ENCODE measurements around the gene GRAMD1C. TPM values are rescaled to one million over a fixed set of nuclear protein-coding genes. Genes with fewer than 3 reads are reported as not detected.

GRAMD1C gene
- total and polyA plus RNA-seq, 2 donors (not counting 3 experiments of a cell fraction or from before 2014, with no cell fraction given) = 7.0 to 24.0 TPM

DNA sequence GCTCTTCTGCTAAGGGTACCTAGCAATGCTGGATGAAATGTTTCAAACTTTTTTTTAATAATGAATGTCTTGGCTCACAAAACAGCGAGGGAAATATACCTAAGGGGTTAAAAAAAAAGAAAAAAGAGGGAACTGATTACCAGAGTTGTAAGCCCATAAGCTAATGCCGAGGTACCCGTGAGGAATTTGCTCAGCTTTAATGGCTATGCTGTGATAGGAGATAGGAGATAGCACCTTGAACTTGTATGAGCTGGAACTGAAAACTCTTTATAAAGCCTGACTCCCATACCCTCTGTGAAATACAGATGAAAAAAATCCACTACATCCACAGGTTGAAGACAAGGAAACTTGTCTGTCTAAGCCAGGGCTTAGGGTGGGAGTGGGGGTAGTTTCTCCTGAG, 13.9 kb downstream of the GRAMD1C start:
- dilution Hi-C loops (cut with MboI; ENCODE audit: extremely low pct_ligation_motif_present, low sequenced_read_pairs) = no loop called here
- H3K27me3 ChIP-seq (ENCODE audit: control insufficient read depth in 2 of 2, insufficient read depth in 2 of 2, low read length in 2 of 2) = no peaks in the 10 kb centered on the region
- ChIA-PET CTCF (interaction anchor here (1.8 kb wide), 1 partner anchor 14 kb away, joined by 3 read pairs; the partner anchor contains the start of gene GRAMD1C), POLR2A (no interaction called here)
- FAIRE-seq (no peak), DNase-seq (ENCODE audit: low read depth, low spot score) (no peak)
- no peak overlapping the region for H2AFZ ChIP-seq (ENCODE audit: low read depth, low read length)
- no TSS peak for BruUV-seq (replicated peaks)
- H3K79me2 ChIP-seq (ENCODE audit: control insufficient read depth, insufficient read depth, low read length) = no peaks in the 10 kb centered on the region
- H3K9me1 ChIP-seq (replicated peaks; ENCODE audit: control insufficient read depth, extremely low read depth, insufficient read depth, low read length) = no peaks in the 10 kb centered on the region
- intact Hi-C loops (cut with micrococcal nuclease) = no loop called here
- no peak for TF ChIP-seq MYC (IDR thresholded peaks at IDR 0.05; ENCODE audit: low read depth, low read length)
- TF ChIP-seq, protein P1, sequence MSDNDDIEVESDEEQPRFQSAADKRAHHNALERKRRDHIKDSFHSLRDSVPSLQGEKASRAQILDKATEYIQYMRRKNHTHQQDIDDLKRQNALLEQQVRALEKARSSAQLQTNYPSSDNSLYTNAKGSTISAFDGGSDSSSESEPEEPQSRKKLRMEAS (IDR thresholded peaks at IDR 0.05; ENCODE audit: insufficient read depth, insufficient read length) = no peak
- TF ChIP-seq GATA2 (IDR thresholded peaks at IDR 0.05; ENCODE audit: insufficient read depth, insufficient read length, low read depth, low read length) = no peak
- no peak for TF ChIP-seq JUN (IDR thresholded peaks at IDR 0.05; ENCODE audit: borderline replicate concordance, insufficient read depth, insufficient read length, low read depth)
- no peak for TF ChIP-seq POLR2A (IDR thresholded peaks at IDR 0.05; ENCODE audit: low read depth, low read length)
- TF ChIP-seq FOS (IDR thresholded peaks at IDR 0.05; ENCODE audit: borderline replicate concordance, insufficient read depth, low read length) = no peak
- TF ChIP-seq, protein P2, sequence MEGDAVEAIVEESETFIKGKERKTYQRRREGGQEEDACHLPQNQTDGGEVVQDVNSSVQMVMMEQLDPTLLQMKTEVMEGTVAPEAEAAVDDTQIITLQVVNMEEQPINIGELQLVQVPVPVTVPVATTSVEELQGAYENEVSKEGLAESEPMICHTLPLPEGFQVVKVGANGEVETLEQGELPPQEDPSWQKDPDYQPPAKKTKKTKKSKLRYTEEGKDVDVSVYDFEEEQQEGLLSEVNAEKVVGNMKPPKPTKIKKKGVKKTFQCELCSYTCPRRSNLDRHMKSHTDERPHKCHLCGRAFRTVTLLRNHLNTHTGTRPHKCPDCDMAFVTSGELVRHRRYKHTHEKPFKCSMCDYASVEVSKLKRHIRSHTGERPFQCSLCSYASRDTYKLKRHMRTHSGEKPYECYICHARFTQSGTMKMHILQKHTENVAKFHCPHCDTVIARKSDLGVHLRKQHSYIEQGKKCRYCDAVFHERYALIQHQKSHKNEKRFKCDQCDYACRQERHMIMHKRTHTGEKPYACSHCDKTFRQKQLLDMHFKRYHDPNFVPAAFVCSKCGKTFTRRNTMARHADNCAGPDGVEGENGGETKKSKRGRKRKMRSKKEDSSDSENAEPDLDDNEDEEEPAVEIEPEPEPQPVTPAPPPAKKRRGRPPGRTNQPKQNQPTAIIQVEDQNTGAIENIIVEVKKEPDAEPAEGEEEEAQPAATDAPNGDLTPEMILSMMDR (IDR thresholded peaks at IDR 0.05; ENCODE audit: extremely low read depth in 1 of 2, insufficient read depth in 1 of 2, low read depth in 1 of 2, low read length in 2 of 2) = no peak
- no peak for TF ChIP-seq POLR2AphosphoS5 (IDR thresholded peaks at IDR 0.05; ENCODE audit: insufficient read depth, low read depth, low read length)
- no peak for TF ChIP-seq EZH2 (IDR thresholded peaks at IDR 0.05; ENCODE audit: borderline replicate concordance, low read depth, low read length, severe bottlenecking)
- H3K4me2 ChIP-seq (ENCODE audit: insufficient read depth, low read length) = no peak overlapping the region
- no peak overlapping the region for H3K27ac ChIP-seq (ENCODE audit: insufficient read depth, low read depth, low read length)
- no peak overlapping the region for H3K9ac ChIP-seq (replicated peaks; ENCODE audit: extremely low read depth, insufficient read depth, low read length)
- H3K4me1 ChIP-seq (ENCODE audit: control insufficient read depth, extremely low read depth, insufficient read depth, low read length) = no peaks in the 10 kb centered on the region
- H3K36me3 ChIP-seq (ENCODE audit: control insufficient read depth in 2 of 2, extremely low read depth in 1 of 2, insufficient read depth in 2 of 2, low read length in 2 of 2) = no peaks in the 10 kb centered on the region
- no peaks in the 10 kb centered on the region for H4K20me1 ChIP-seq (replicated peaks; ENCODE audit: control insufficient read depth, extremely low read depth, insufficient read depth, low read length)
- H3K9me3 ChIP-seq (replicated peaks; ENCODE audit: control insufficient read depth, insufficient read depth, low read length) = no peaks in the 10 kb centered on the region
- no peak overlapping the region for H3K4me3 ChIP-seq (replicated peaks in 1 of 3; ENCODE audit: insufficient read depth in 1 of 3, low read depth in 1 of 3, low read length in 3 of 3)

All from endothelial cell of umbilical vein (primary cell).